GM18517 (cell line): ENCODE measurements around the gene PEAK1.
"Not testable (repeated sequence)": the region's sequence is repeated elsewhere in the genome, so short reads cannot be mapped to it uniquely, and the experiment has no call there.

ENCODE experiments used
- ATAC-seq: cut with Tn5 transposase; IDR thresholded peaks from one replicate; pipeline ENCODE4 v1.9.1; 2021; ENCODE audit warnings: mild to moderate bottlenecking, moderate library complexity; ENCODE audit not compliant: unreplicated experiment

PEAK1 gene

GRCh38 chr15:77239882-77240608 is 179.9 kb downstream of the PEAK1 start:
- no peak for ATAC-seq

DNA sequence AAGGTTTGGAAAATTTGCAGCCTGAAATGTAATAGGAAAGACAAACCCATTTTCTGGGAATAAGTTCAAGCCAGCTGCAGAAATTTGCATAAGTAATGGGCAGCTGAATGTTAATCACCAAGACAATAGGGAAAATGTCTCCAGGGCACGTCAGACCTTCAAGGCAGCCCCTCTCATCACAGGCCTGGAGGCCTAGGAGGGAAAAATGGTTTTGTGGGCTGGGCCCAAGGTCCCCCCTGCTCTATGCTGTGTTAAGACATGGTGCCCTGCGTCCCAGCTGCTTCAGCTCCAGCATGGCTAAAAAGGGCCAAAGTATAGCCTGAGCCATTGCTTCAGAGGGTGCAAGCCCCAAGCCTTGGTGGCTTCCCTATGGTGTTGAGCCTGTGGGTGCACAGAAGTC is 184.3 kb downstream of the PEAK1 start:
- ATAC-seq, result no peak

GRCh38 chr15:77228828-77229227 is 191.1 kb downstream of the PEAK1 start:
- no peak for ATAC-seq

DNA sequence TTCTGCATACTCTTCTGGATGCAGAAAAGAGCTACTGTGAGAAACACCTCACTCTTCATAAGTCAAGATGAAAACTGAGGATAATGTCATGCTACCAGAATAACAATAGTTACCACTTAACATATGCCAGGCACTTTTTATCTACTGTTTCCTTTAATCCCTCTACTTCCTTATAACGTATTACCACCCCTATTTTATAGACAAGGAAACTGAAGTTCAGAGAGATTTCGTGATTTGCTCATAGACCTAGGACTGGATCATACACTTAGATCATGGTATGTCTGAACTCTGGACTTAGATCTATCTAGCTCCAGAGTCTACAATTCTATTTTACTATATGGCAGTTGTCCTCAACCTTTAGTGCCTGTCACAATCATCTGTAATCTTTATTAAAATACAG is 193.3 kb downstream of the PEAK1 start:
- no peak for ATAC-seq

DNA sequence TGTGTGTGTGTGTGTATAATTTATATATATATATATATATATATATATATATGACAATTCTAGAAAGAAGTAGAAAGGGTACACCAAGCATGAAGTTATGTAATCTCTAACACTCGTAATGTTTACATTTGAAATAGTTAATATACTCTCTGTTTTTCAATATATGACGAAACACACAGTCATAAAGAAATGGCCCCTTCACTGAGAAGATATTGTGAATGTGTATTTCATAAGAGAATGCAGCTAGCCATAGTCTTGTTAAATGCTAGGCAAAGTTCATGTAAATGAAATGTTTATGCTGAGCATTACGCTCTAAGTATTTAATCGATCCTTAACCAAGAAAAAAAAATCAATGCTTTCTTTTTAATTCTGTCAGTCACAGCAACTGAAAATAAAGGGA is 194.3 kb downstream of the PEAK1 start:
- no peak for ATAC-seq

GRCh38 chr15:77225088-77225487 is 194.8 kb downstream of the PEAK1 start:
- no peak for ATAC-seq

GRCh38 chr15:77224352-77224751 is 195.6 kb downstream of the PEAK1 start:
- ATAC-seq, result no peak

- no peak for ATAC-seq
Observed at GRCh38 chr15:77221708-77222107, 198.2 kb downstream of the PEAK1 start.

DNA sequence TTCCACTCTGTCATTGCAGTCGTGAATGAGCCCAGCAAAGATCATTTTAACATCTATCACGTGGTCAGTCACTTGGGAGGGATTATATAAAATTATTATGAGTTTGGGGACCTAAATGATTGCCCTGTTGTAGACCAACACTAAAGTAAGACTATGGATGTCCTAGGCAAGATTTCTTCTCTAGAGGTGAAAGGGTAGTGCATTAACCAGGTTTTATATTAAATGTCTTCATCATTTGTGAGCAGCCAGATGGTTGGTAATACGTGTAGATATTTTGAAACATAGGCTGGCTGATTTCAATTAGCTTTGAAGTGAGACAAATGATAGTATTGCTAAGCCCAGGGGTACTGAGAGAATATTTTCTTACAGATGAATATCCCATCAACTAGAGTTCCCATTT is 198.7 kb downstream of the PEAK1 start:
- no peak for ATAC-seq

GRCh38 chr15:77219841-77220240 is 200.1 kb downstream of the PEAK1 start:
- no peak for ATAC-seq

GRCh38 chr15:77209221-77209620 is 210.7 kb downstream of the PEAK1 start:
- no peak for ATAC-seq

GRCh38 chr15:77208241-77208640 is 211.7 kb downstream of the PEAK1 start:
- no peak for ATAC-seq

DNA sequence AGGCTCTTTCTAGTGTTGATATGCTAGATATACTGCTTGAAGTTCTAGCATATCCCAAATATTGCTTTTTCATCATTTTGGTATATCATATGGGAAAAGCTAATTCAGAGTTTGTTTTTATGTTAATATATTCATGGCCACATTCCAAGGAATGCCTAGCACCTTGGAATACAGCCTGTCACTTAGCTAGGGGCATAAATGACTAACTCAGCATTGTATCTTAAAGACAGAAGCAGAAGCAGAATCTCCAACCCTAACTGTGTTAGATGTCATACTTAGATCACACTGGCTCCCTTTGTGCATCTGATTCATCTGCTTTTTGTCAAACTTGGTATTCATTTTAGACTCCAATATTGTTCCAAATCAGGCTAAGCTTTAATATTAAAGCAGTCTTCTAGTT is 218.2 kb downstream of the PEAK1 start:
- no peak for ATAC-seq

DNA sequence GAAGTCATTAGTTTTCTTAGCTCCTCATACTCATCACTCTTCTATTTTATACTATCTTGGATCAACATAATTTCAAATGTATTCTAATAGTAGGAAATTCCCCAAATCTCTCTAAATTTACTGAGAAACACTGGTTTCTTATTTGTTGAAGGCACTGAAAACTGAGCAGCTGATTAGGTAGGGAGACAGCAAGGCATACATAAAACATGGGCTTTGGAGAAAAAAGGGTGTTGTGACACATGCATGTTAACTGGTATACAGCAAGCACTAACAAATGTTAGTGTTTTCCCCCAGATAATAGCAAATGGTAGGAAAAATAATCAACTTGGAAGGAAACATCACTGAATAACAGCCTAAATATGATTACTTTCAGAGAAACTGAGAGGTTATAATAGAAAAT is 223.5 kb downstream of the PEAK1 start:
- ATAC-seq, result no peak

- ATAC-seq, result no peak
Observed at GRCh38 chr15:77195586-77195985, 224.3 kb downstream of the PEAK1 start.

- no peak for ATAC-seq
Observed at GRCh38 chr15:77192451-77192850, 227.5 kb downstream of the PEAK1 start.

DNA sequence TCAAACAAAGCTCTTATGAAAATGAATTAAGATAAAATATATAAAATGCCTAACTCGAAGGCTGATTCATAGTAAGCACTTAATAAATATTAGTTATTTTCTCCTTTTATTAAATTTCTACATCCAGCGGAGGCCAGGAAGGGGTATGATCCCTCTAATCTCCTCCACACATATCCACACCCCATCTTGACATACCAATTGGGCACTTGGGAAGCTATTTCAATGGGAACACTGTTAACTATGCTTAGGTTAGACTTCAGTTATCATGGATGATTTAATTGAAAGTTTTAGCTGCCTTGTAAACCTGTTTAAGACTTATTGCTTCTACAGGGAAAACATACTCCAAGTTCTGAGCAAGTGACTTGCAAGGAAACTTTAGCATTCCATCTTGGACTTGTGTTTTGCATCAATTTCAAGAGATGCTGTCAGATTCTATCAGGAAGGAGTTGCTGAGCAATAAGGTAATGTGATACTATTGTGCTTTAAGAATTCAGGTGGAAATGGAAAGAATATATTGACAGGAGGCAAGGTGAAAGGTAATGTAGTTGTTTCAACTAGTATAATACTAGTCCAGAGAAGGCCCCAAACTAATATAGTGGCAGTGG is 228.6 kb downstream of the PEAK1 start:
- ATAC-seq, result no peak

DNA sequence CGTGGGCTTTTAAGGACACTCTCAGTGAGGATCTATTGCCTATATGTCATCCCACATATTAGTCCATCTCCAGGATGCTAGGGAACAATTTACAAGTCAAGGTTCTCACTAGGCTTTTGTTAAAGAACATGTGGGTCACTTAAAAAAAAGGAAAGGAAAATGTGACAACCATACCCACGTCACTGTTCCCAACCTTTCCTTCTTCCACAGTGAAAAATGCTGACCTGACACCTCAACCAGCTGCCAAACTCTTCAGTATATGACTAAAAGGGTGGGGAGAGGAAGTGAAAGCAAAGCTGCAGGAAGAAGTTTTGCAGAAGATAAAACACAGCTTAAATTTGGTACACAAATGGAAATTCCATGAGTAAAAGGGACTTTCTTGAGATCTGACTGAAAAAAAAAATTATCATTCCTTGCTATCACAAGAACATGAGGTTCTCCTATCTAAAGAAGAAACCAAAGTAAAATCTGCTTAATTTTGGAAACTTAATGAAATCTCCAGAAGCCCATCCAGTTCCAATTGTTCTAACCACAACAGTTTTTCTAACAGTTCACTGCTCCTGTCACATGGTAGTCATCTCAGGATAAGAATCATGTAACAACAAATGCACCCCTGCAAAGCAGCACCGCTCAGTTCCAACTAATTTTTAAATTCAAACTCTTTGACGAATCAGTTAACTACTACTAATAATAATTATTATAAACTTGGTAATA is 232.0 kb downstream of the PEAK1 start:
- ATAC-seq, result no peak

DNA sequence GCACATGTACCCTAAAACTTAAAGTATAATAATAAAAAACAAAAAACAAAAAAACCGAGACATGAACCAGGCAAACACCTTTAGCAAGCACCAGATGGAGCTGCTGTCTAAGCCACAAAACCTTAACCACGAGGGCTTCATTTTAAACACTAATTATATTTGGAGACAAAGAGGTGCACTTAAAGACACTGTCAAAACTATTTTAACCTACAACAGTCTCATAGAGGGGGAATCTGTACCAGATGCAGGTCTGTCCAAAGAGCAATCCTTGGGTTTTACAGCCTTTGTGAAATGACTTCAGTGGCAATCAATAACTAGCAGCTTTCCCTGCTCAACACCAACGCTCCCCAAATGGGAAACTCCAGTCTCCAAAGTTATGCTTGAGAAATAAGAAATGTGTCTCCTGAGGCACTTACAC is 233.3 kb downstream of the PEAK1 start:
- no peak for ATAC-seq

DNA sequence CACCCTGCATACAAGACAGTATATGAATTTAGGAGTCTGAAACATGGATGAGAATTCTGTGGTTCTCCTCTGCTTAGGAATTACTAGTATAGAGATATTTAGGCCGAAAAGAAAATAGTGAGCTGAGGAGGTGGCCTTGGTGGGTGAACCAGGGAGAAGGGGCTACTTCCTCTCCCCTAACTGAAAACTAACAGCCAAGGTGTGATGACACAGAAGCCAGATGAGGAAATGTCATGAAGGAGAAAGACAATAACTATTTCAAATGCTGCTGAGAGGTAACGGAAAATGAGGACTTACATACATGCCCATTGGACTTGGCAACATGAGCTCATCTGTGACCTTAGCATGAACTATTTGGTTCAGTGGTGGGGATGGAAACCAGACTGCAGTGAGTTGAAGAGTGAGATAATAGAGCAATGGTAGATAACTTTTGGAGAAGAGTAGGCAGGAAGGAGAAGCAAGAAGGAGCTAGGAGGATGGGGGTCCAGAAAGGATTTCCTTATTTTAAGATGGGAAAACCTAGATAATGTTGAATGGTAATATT is 234.6 kb downstream of the PEAK1 start:
- no peak for ATAC-seq

GRCh38 chr15:77184352-77184751 is 235.6 kb downstream of the PEAK1 start:
- ATAC-seq, result not testable (repeated sequence)

- ATAC-seq, result no peak
Observed at GRCh38 chr15:77183066-77183465, 236.8 kb downstream of the PEAK1 start.
